HepG2 (cell line): ENCODE results near the gene HCFC2. TPM values are rescaled to one million over a fixed set of nuclear protein-coding genes. Genes with fewer than 3 reads are reported as not detected.

Experiments used
- ARID5B ChIP-seq: IDR thresholded peaks from 2 replicates; pipeline ENCODE4 v1.4.0; 2020; ENCODE audit warnings: mild to moderate bottlenecking, missing genetic modification reagents
- ARNTL ChIP-seq: sonication (generic); formaldehyde crosslinking; IDR thresholded peaks from 2 replicates; pipeline ENCODE4 v1.4.0; 2020; ENCODE audit warnings: mild to moderate bottlenecking, missing genetic modification reagents
- NFE2 ChIP-seq: sonication (generic); formaldehyde crosslinking; IDR thresholded peaks from 2 replicates; pipeline ENCODE4 v1.4.0; 2020; ENCODE audit warnings: missing genetic modification reagents
- SRSF4 ChIP-seq: fragments of 200-400 bp; formaldehyde crosslinking; IDR thresholded peaks from one replicate; pipeline ENCODE4 v1.6.1; 2018; ENCODE audit warnings: mild to moderate bottlenecking, low read depth, low read length, moderate library complexity; ENCODE audit not compliant: poor library complexity, severe bottlenecking
- XRCC5 ChIP-seq: fragments of 200-400 bp; formaldehyde crosslinking; optimal IDR thresholded peaks from 2 replicates; pipeline ENCODE3; 2017; ENCODE audit warnings: mild to moderate bottlenecking, low read length
- ZBTB42 ChIP-seq: sonication (generic); formaldehyde crosslinking; IDR thresholded peaks from 2 replicates; pipeline ENCODE4 v1.5.0; 2020; ENCODE audit warnings: mild to moderate bottlenecking, missing genetic modification reagents
- ZFAT ChIP-seq: sonication (generic); formaldehyde crosslinking; conservative IDR thresholded peaks from 2 replicates; pipeline ENCODE4 v1.8.1; 2023; ENCODE audit warnings: missing genetic modification reagents, inconsistent platforms
- ZIK1 ChIP-seq: sonication (generic); formaldehyde crosslinking; IDR thresholded peaks from 2 replicates; pipeline ENCODE4 v1.5.0; 2020; ENCODE audit warnings: mild to moderate bottlenecking, low read depth, missing genetic modification reagents, borderline replicate concordance
- ZNF225 ChIP-seq: sonication (generic); formaldehyde crosslinking; IDR thresholded peaks from 2 replicates; pipeline ENCODE4 v1.4.0; 2020; ENCODE audit warnings: mild to moderate bottlenecking, missing genetic modification reagents
- ZNF331 ChIP-seq: sonication (generic); formaldehyde crosslinking; IDR thresholded peaks from 2 replicates; pipeline ENCODE4 v1.4.0; 2020; ENCODE audit warnings: missing genetic modification reagents
- ZNF460 ChIP-seq: sonication (generic); formaldehyde crosslinking; IDR thresholded peaks from 2 replicates; pipeline ENCODE4 v1.5.1; 2020; ENCODE audit warnings: missing genetic modification reagents, mild to moderate bottlenecking, borderline replicate concordance
- polyA plus RNA-seq, 8 experiments: library from polyadenylated mRNA; depleted of rRNA in 3 of 8; stranded (reverse) in 7 of 8; unstranded in 1 of 8; fragments of >200 nt; fragmentation: Illumina TruSeq in 4 of 8; extraction: Trizol in 4 of 8; gene quantifications; 2 replicates each; pipeline versions ENCODE4 v1.2.1 to v1.2.3, GENCODE V29; 2011 to 2016; ENCODE audit warnings: low read depth in 4 of 8, missing spikeins in 1 of 8, mixed read lengths in 1 of 8; ENCODE audit not compliant: insufficient read depth in 1 of 8
- total RNA-seq, 5 experiments: library from RNA; depleted of rRNA; stranded (reverse); fragments of >200 nt; fragmentation: Illumina TruSeq; extraction: Trizol; gene quantifications; 2 replicates each; pipeline ENCODE4 v1.2.3, GENCODE V29; 2016; ENCODE audit warnings: low read depth in 1 of 5
- TF ChIP-seq, protein P1 (sequence below): sonication (generic); formaldehyde crosslinking; conservative IDR thresholded peaks from 2 replicates; pipeline ENCODE4 v1.4.0; 2020; ENCODE audit warnings: missing genetic modification reagents

Gene HCFC2
- total and polyA plus RNA-seq, 2 of the 13 experiments (the other 11 are each of a cell fraction or from before 2014, with no cell fraction given), result 3.7 to 4.9 TPM

DNA sequence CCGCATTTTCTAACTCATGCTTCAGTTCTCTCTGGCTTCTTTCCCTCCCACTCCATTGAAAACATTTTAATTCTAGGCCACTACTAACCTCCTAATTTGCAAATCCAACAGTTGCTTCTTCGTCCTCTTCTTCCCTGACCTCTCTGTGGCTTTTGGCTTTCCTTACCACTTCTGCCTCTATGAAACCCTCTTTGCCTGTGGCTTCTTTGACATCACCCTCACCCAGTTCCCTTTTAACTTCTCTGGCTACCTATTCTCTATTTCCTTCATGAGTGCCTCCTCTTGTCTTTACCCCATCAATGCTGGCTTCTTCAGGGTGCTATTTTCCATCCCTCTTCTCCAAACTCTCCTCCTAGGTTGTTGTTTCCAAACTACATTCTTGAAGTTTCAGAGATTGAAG is 4.4 kb upstream of the HCFC2 start (continued):
- no peak for TF ChIP-seq ARID5B (CRISPR knock-in tag)
- no peak for TF ChIP-seq ZIK1
- TF ChIP-seq NFE2 (CRISPR knock-in tag), result no peak
- TF ChIP-seq ZBTB42, result no peak
- no peak for TF ChIP-seq ZNF225 (CRISPR knock-in tag)
- TF ChIP-seq, protein P1, sequence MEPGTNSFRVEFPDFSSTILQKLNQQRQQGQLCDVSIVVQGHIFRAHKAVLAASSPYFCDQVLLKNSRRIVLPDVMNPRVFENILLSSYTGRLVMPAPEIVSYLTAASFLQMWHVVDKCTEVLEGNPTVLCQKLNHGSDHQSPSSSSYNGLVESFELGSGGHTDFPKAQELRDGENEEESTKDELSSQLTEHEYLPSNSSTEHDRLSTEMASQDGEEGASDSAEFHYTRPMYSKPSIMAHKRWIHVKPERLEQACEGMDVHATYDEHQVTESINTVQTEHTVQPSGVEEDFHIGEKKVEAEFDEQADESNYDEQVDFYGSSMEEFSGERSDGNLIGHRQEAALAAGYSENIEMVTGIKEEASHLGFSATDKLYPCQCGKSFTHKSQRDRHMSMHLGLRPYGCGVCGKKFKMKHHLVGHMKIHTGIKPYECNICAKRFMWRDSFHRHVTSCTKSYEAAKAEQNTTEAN (CRISPR knock-in tag), result no peak
- no peak for TF ChIP-seq XRCC5
- TF ChIP-seq SRSF4, result no peak
- TF ChIP-seq ZFAT (CRISPR knock-in tag), result no peak
- no peak for TF ChIP-seq ARNTL (CRISPR knock-in tag)
- TF ChIP-seq ZNF331 (CRISPR knock-in tag), result no peak
- TF ChIP-seq ZNF460 (CRISPR knock-in tag), result no peak
